Measurements from ENCODE around the gene MBD5.

The MBD5 gene

DNA sequence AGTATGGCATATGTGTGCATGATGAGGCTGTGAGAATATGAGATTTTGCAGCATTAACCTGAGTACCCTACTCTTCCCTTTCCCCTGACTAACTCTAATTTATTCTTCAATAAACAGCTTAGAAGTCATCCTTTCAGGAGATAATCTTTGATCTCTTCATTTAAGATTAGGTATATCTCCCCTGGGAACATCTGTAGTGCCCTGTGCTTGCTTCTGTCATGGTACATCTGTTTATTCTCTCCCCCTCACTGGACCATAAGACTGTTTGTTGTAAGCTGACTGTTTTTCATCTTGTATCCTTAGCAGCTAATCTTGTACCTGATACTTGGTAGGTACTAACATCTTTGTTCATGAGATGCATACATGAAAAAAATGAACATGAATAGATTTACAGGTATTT is 83.1 kb downstream of the MBD5 start:
- H3K9me3 Mint-ChIP-seq, result no peaks in the 10 kb centered on the region
- H3K27ac Mint-ChIP-seq, result no peak overlapping the region
- no peaks in the 10 kb centered on the region for H3K36me3 Mint-ChIP-seq (ENCODE audit: low read depth)

GRCh38 chr2:148106331-148106730 is 85.4 kb downstream of the MBD5 start:
- Mint-ChIP-seq H3K4me3 (no peak overlapping the region), H3K27ac (no peak overlapping the region), H3K4me1 (ENCODE audit: low read depth) (no peaks in the 10 kb centered on the region), H3K9me3 (no peaks in the 10 kb centered on the region), H3K27me3 (no peaks in the 10 kb centered on the region), H3K36me3 (ENCODE audit: low read depth) (no peaks in the 10 kb centered on the region)
- intact Hi-C loops (cut with micrococcal nuclease), result no loop called here

More for the DNA sequence above, 83.1 kb downstream of the MBD5 start:
- intact Hi-C loops (cut with micrococcal nuclease), result no loop called here
- no peaks in the 10 kb centered on the region for H3K27me3 Mint-ChIP-seq
- H3K4me1 Mint-ChIP-seq (ENCODE audit: low read depth), result no peaks in the 10 kb centered on the region
- no peak overlapping the region for H3K4me3 Mint-ChIP-seq

DNA sequence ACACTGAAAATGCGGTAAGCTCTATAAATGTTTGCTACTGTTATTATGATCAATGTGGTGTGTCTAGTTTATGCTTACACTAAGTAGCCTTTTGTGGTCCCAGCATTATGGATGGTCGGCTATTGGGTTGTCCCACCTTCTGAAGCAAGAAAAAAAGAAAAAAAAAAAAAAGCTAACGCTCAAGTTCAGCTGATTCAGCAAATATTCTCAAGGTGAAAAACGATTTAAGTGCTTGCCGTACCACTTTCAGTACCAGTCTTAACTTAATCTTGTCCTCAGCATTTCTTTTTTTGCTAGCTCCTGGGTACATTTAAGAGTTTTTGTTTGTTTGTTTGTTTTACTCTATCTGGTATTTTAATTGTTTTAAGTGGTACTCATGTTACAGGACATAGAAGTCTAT is 87.5 kb downstream of the MBD5 start:
- Mint-ChIP-seq H3K4me3 (no peak overlapping the region), H3K4me1 (ENCODE audit: low read depth) (no peaks in the 10 kb centered on the region), H3K27ac (no peak overlapping the region), H3K36me3 (ENCODE audit: low read depth) (no peaks in the 10 kb centered on the region), H3K9me3 (no peaks in the 10 kb centered on the region), H3K27me3 (no peaks in the 10 kb centered on the region)
- intact Hi-C loops (cut with micrococcal nuclease), result no loop called here

DNA sequence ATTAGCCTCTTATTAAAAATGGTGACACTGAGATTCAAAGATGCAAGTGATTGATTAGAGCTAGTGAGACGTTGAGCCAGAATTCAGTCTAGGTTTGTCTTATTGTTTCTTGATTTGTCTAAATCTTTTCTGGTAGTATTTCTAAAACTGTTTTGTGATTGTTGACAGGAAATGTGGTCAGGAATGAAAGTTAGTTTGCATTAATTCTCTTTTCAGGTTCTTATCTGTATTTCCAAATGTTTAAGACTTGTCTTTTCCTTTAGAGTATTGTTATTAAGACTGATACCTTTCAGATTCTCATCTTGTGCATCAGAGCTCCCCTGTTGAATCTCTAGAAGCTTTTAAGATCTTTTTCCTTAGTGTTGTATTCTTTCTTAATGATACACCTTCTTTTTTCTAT is 89.3 kb downstream of the MBD5 start:
- no peaks in the 10 kb centered on the region for H3K9me3 Mint-ChIP-seq
- H3K36me3 Mint-ChIP-seq (ENCODE audit: low read depth), result no peaks in the 10 kb centered on the region
- H3K27ac Mint-ChIP-seq, result no peak overlapping the region
- no peak overlapping the region for H3K4me3 Mint-ChIP-seq
- intact Hi-C loops (cut with micrococcal nuclease), result no loop called here
- no peaks in the 10 kb centered on the region for H3K4me1 Mint-ChIP-seq (ENCODE audit: low read depth)
- H3K27me3 Mint-ChIP-seq, result no peaks in the 10 kb centered on the region

DNA sequence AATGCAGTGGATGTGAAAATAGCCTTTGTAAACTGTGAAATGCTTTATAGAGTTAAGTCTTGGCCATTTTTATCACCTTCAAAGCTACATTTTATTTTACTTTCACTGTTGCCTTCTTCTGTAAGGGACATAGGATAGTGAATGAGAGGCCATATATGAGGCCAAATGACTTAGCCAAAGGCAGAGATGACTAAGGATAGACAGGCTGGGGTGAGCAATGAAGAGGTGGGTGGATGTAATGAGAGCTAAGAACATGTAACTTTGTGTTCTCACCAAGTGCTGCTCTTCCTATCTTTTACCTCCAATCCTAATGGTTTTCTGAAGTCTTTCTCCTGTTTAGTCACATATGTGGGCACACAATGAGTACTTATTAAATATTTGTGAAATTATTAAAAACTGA is 101.9 kb downstream of the MBD5 start:
- Mint-ChIP-seq H3K36me3 (ENCODE audit: low read depth) (no peaks in the 10 kb centered on the region), H3K9me3 (no peaks in the 10 kb centered on the region), H3K4me1 (ENCODE audit: low read depth) (no peaks in the 10 kb centered on the region), H3K27me3 (no peaks in the 10 kb centered on the region), H3K27ac (no peak overlapping the region), H3K4me3 (no peak overlapping the region)
- intact Hi-C loops (cut with micrococcal nuclease), result no loop called here

DNA sequence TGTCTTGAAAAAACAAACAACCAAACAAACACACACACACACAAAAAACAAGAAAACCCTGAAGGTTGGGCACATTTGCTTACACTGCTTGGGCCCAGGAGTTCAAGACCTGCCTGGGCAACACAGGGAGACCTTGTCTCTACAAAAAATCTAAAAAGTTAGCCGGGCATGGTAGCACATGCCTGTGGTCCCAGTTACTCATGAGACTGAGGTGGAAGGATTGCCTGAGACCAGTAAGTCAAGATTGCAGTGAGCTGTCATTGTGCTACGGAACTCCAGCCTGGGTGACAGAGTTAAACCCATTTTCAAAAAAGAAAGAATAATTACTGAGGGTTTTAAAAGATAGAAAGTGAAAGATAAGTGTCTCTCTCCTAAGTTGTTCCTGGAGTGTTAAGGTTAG is 103.4 kb downstream of the MBD5 start:
- Mint-ChIP-seq H3K4me1 (ENCODE audit: low read depth) (no peaks in the 10 kb centered on the region), H3K4me3 (no peak overlapping the region), H3K27me3 (no peaks in the 10 kb centered on the region), H3K9me3 (no peaks in the 10 kb centered on the region), H3K27ac (no peak overlapping the region), H3K36me3 (ENCODE audit: low read depth) (no peaks in the 10 kb centered on the region)
- intact Hi-C loops (cut with micrococcal nuclease), result no loop called here

DNA sequence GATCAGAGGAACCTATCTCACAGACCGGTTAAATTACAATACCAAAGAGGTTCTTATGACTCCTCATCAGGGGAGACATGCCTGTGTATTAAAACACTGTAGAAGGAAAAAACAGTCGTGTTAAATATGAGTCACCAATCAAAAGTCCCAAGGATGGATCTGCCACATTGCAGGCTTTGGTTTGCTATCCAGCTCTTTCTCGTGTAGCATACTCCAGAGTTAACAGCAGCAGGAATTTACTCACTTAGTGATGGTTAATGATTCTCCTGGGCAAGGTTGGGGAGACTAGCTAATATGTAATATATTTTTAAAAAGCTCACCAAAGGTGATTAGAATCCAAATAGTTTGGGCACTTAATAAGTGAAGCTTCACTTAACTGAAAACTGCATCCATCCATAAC is 109.7 kb downstream of the MBD5 start:
- intact Hi-C loops (cut with micrococcal nuclease), result no loop called here
- H3K36me3 Mint-ChIP-seq (ENCODE audit: low read depth), result no peaks in the 10 kb centered on the region
- no peaks in the 10 kb centered on the region for H3K9me3 Mint-ChIP-seq

DNA sequence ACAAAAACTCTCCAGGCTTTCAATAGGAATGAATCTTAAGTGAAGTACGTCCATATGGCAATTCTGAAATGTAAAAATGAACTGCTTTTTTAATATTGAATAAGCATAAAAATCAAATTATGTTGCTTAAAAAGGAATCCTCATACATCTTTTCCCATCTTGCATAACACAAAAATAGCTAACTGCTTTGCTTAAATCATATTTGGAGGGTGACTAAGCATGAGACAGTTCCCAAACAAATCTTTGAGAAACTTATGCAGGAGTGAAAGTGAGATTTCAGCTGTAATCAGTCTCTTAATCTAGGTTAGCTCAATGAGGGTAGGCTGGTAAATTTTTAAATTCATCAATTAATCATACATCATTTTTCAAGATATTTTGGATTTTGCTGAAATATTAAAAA is 111.5 kb downstream of the MBD5 start:
- Mint-ChIP-seq H3K27ac (no peak overlapping the region), H3K4me1 (ENCODE audit: low read depth) (no peaks in the 10 kb centered on the region), H3K9me3 (no peaks in the 10 kb centered on the region), H3K36me3 (ENCODE audit: low read depth) (no peaks in the 10 kb centered on the region), H3K4me3 (no peak overlapping the region), H3K27me3 (no peaks in the 10 kb centered on the region)
- intact Hi-C loops (cut with micrococcal nuclease), result no loop called here

More for the DNA sequence above, 109.7 kb downstream of the MBD5 start:
- H3K27ac Mint-ChIP-seq, result no peak overlapping the region
- no peaks in the 10 kb centered on the region for H3K4me1 Mint-ChIP-seq (ENCODE audit: low read depth)
- H3K27me3 Mint-ChIP-seq, result no peaks in the 10 kb centered on the region
- H3K4me3 Mint-ChIP-seq, result no peak overlapping the region

DNA sequence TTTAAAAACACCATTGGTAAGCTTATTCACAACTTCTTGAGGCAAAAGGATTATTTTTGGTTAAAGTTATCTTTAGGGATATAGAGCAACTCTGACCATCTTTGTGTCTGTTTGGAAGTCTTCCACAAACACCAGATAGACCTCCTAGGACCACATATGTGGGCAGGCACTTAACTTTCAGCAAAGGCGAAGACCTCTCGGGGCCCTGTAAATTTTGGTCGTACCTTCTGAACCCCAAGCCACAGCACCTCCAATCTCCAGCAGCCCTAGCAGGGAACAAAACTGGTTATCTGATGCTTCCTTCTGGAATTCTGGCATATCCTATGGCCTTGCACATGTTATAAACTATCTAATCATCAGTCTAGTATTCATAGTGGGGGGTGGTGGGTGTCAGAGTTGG is 114.8 kb downstream of the MBD5 start:
- Mint-ChIP-seq H3K27me3 (no peaks in the 10 kb centered on the region), H3K27ac (no peak overlapping the region), H3K9me3 (no peaks in the 10 kb centered on the region), H3K36me3 (ENCODE audit: low read depth) (no peaks in the 10 kb centered on the region), H3K4me1 (ENCODE audit: low read depth) (no peaks in the 10 kb centered on the region), H3K4me3 (no peak overlapping the region)
- intact Hi-C loops (cut with micrococcal nuclease), result no loop called here

DNA sequence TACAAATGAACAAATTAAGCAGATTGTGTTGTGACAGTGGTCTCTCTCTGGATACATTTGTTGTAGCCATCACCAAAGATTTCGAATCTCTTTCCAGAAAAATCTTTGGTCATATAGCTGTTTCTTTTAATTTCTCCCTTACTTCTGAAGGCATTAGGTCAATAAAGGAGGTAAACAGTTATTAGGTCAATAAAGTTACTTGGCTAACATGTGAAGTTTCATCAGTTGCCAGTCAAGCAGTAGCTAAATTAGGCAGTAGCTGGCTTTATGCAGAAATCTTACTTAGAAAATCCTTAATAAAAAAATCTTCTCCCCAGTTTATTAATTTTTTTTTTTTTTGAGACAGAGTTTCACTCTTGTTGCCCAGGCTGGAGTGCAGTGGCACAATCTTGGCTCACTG is 115.5 kb downstream of the MBD5 start:
- no peak overlapping the region for H3K27ac Mint-ChIP-seq
- no peaks in the 10 kb centered on the region for H3K4me1 Mint-ChIP-seq (ENCODE audit: low read depth)
- intact Hi-C loops (cut with micrococcal nuclease), result no loop called here
- no peaks in the 10 kb centered on the region for H3K36me3 Mint-ChIP-seq (ENCODE audit: low read depth)
- no peaks in the 10 kb centered on the region for H3K9me3 Mint-ChIP-seq
- no peak overlapping the region for H3K4me3 Mint-ChIP-seq
- H3K27me3 Mint-ChIP-seq, result no peaks in the 10 kb centered on the region

DNA sequence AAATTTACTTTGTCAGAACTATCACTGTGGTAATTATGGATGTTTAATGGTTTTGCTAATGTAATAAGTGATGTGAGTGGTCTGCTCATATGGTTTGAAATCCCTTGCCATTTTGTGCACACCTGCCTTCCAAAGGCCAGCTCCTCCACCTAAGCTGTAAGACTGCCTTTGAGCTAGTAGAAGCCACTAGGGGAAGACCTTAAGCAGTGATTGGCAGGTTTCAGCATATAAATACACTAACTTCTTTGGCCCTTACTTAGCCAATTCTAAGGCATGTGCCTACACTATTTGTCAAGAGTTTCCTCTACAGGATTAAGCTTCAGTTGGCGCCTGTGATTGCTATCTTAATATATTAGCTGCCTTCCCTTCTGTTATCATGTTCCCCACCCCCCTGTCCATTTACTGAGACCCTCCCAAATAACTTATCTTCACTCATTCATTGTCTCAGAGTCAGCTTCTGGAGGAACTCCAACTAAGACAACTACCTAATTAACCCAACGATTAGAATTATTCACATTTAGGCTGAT is 141.1 kb downstream of the MBD5 start:
- no peak overlapping the region for H3K4me3 Mint-ChIP-seq
- H3K27ac Mint-ChIP-seq, result no peak overlapping the region
- H3K4me1 Mint-ChIP-seq (ENCODE audit: low read depth), result no peaks in the 10 kb centered on the region
- no peaks in the 10 kb centered on the region for H3K9me3 Mint-ChIP-seq
- no peaks in the 10 kb centered on the region for H3K27me3 Mint-ChIP-seq
- no peaks in the 10 kb centered on the region for H3K36me3 Mint-ChIP-seq (ENCODE audit: low read depth)
- intact Hi-C loops (cut with micrococcal nuclease), result no loop called here

DNA sequence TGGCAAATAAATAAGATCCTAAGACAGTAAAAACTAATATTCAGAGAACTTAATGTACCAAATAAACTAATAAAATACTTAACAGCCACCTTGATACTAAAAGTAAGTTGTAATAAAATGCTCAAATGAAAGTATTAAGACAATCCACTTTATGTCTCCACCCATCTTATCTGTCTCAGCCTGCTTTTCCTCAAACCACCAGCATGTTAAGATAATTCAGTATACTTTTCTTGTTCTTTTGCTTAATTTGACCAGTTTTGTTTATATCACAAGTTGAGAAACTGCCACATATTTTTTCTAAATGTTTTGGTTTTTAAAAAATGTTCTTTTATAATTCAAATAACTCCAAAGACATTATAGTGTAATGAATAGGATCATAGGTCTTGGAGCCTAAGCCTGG is 142.0 kb downstream of the MBD5 start:
- H3K9me3 Mint-ChIP-seq, result no peaks in the 10 kb centered on the region
- H3K27me3 Mint-ChIP-seq, result no peaks in the 10 kb centered on the region
- intact Hi-C loops (cut with micrococcal nuclease), result no loop called here
- no peak overlapping the region for H3K4me3 Mint-ChIP-seq
- no peaks in the 10 kb centered on the region for H3K36me3 Mint-ChIP-seq (ENCODE audit: low read depth)
- no peaks in the 10 kb centered on the region for H3K4me1 Mint-ChIP-seq (ENCODE audit: low read depth)
- no peak overlapping the region for H3K27ac Mint-ChIP-seq

- Mint-ChIP-seq H3K4me3 (no peak overlapping the region), H3K27me3 (no peaks in the 10 kb centered on the region), H3K27ac (no peak overlapping the region), H3K4me1 (ENCODE audit: low read depth) (no peaks in the 10 kb centered on the region), H3K9me3 (peaks cover 15% of the 10 kb centered on the region), H3K36me3 (ENCODE audit: low read depth) (no peaks in the 10 kb centered on the region)
- intact Hi-C loops (cut with micrococcal nuclease), result no loop called here
These were observed 145.1 kb downstream of the MBD5 start for GRCh38 chr2:148165975-148166374.

DNA sequence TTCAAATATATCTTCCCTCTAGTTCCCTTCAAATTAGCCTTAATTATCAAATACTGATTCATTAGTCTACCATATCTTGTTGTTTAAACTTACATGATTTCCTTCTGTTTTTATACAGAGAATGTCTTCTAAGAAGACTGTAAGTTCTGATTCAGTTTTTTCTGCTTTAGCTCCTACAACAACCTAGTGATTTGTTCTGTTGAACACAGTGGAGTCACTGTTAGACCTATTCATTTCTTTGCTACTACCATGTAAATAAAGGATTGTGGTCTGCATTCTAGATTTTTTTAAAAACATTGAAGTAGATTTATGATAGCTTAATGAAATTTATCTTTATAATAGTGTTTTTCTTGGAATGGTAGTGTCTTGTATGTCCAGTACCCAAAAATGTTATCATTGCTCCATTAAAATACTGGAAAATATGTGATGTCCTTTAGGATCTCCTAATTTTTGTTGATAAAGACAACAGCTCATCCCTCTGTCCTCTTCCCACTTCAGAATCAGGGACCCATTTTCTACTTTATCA is 146.4 kb downstream of the MBD5 start:
- peaks cover 16% of the 10 kb centered on the region for H3K9me3 Mint-ChIP-seq
- intact Hi-C loops (cut with micrococcal nuclease), result no loop called here
- H3K4me1 Mint-ChIP-seq (ENCODE audit: low read depth), result no peaks in the 10 kb centered on the region
- no peak overlapping the region for H3K4me3 Mint-ChIP-seq
- H3K27me3 Mint-ChIP-seq, result no peaks in the 10 kb centered on the region
- no peak overlapping the region for H3K27ac Mint-ChIP-seq
- H3K36me3 Mint-ChIP-seq (ENCODE audit: low read depth), result no peaks in the 10 kb centered on the region

- Mint-ChIP-seq H3K36me3 (ENCODE audit: low read depth) (no peaks in the 10 kb centered on the region), H3K4me1 (ENCODE audit: low read depth) (no peaks in the 10 kb centered on the region), H3K27ac (no peak overlapping the region), H3K9me3 (peaks cover 22% of the 10 kb centered on the region), H3K27me3 (no peaks in the 10 kb centered on the region), H3K4me3 (no peak overlapping the region)
- intact Hi-C loops (cut with micrococcal nuclease), result no loop called here
These were observed 147.0 kb downstream of the MBD5 start for GRCh38 chr2:148167855-148168254.

Measured in dendritic cell treated with granulocyte-macrophage colony-stimulating factor and Interleukin-4, amounts not matched to agents 40 ng/mL and 50 ng/mL, for 4 days (primary cell).